Stomach (tissue), 9 donors: Measurements from ENCODE around the gene PLXNB2. TPM values are rescaled to one million over a fixed set of nuclear protein-coding genes. Genes with fewer than 3 reads are reported as not detected.
"Not testable (repeated sequence)": the region's sequence is repeated elsewhere in the genome, so short reads cannot be mapped to it uniquely, and the experiment has no call there.

Source experiments
- DNase-seq, 2 donors: peaks; one replicate each; pipeline versions ENCODE4 v3.0.0 to v3.0.0-alpha.2; 2013 to 2019
- H3K27ac ChIP-seq, 5 donors: fragments of 200-600 bp in 4 of 5; sonication (generic) in 4 of 5; one replicate each; pipeline ENCODE4 v1.5.1; 2013 to 2019; ENCODE audit warnings: mild to moderate bottlenecking in 1 of 5, moderate library complexity in 1 of 5
- H3K27me3 ChIP-seq, 3 donors: fragments of 200-600 bp; sonication (generic); one replicate each; pipeline ENCODE4 v1.5.1; 2017 to 2019; ENCODE audit warnings: mixed run types in 1 of 3
- H3K36me3 ChIP-seq, 4 donors: fragments of 200-600 bp; sonication (generic); 1 replicate in 3 of 4; 2 replicates in 1 of 4; pipeline ENCODE4 v1.5.1; 2016 to 2019
- H3K4me1 ChIP-seq, 4 donors: fragments of 200-600 bp; sonication (generic); one replicate each; pipeline ENCODE4 v1.5.1; 2016 to 2019
- H3K4me3 ChIP-seq, 4 donors: fragments of 200-600 bp; sonication (generic) in 3 of 4; one replicate each; pipeline ENCODE4 v1.5.1; 2016 to 2019; ENCODE audit warnings: mild to moderate bottlenecking in 1 of 4
- H3K9me3 ChIP-seq, 4 donors: fragments of 200-600 bp; sonication (generic); one replicate each; pipeline ENCODE4 v1.5.1; 2016 to 2019
- CTCF ChIP-seq, 7 experiments: fragments of 450-650 bp in 4 of 7; fragments of 200-600 bp in 3 of 7; sonication (generic) in 3 of 7; IDR thresholded peaks; one replicate each; pipeline ENCODE4 v1.5.1; 2016 to 2019; ENCODE audit warnings: antibody characterized with exemption in 7 of 7, control low read depth in 2 of 7, mild to moderate bottlenecking in 1 of 7
- EP300 ChIP-seq: sonication (generic); formaldehyde crosslinking; IDR thresholded peaks from one replicate; pipeline ENCODE4 v1.6.1; 2017; ENCODE audit warnings: antibody characterized with exemption
- POLR2A ChIP-seq, 4 donors: fragments of 450-650 bp; IDR thresholded peaks; one replicate each; pipeline ENCODE4 v1.6.1; 2016; ENCODE audit warnings: antibody characterized with exemption in 4 of 4, control low read depth in 2 of 4, mild to moderate bottlenecking in 1 of 4, moderate library complexity in 1 of 4
- POLR2AphosphoS5 ChIP-seq, 3 donors: sonication (generic); formaldehyde crosslinking; IDR thresholded peaks; one replicate each; pipeline ENCODE4 v1.6.1; 2016; ENCODE audit warnings: antibody characterized with exemption in 3 of 3
- WGBS, 5 donors: extraction: QIAGEN DNeasy Blood & Tissue Kit in 3 of 5; methylation state at CpG; one replicate each; pipeline versions ENCODE4 v1.1.5 to v1.1.7; 2013 to 2018; 5-methylcytosine and 5-hydroxymethylcytosine counted together
- intact Hi-C: fragments of 100-400 bp; cut with DNase I; formaldehyde crosslinking; loops from one replicate; pipeline ENCODE4 v1.15.1; 2023; ENCODE audit warnings: low total_unique reads
- polyA plus RNA-seq, 3 donors: library from polyadenylated mRNA; stranded (reverse); fragments of 200-250 nt; gene quantifications; one replicate each; pipeline ENCODE4 v1.2.3, GENCODE V29; 2013
- total RNA-seq, 5 donors: library from RNA; depleted of rRNA; stranded (reverse); fragments of >200 nt; gene quantifications; one replicate each; pipeline versions ENCODE4 v1.1.0 to v1.2.3, GENCODE V29; 2014 to 2016
- donor health status: healthy with polysubstance abuse.
- donor health status: Bipolar disorder and iron deficiency.
- donor health status: healthy.

PLXNB2 gene
- total and polyA plus RNA-seq, 8 donors: 50.3 to 648 (median 269) TPM

- H3K27ac ChIP-seq: no peak overlapping the region
- H3K4me3 ChIP-seq: no peak overlapping the region
- intact Hi-C loops: loop anchor here (5.0 kb wide), 1 partner anchor 62 kb away; no protein-coding TSS in a partner anchor
- no peaks in the 10 kb centered on the region for H3K9me3 ChIP-seq
- no peaks in the 10 kb centered on the region for H3K27me3 ChIP-seq
- 92 to 99% (median 98%) methylated on average over 4 of the region's 4 CpGs for WGBS, 5 donors
- no peak for DNase-seq
- H3K36me3 ChIP-seq: no peaks in the 10 kb centered on the region
- peaks cover 0 to 12% (median 11%) of the 10 kb centered on the region in 4 donors for H3K4me1 ChIP-seq
- no peak for TF ChIP-seq POLR2AphosphoS5 (IDR thresholded peaks at IDR 0.05)
- TF ChIP-seq EP300: no peak
- TF ChIP-seq CTCF (IDR thresholded peaks at IDR 0.05): no peak
- no peak for TF ChIP-seq POLR2A (IDR thresholded peaks at IDR 0.05)
Measured at GRCh38 chr22:50338860-50339462, 31.5 kb upstream of the PLXNB2 start.

DNA sequence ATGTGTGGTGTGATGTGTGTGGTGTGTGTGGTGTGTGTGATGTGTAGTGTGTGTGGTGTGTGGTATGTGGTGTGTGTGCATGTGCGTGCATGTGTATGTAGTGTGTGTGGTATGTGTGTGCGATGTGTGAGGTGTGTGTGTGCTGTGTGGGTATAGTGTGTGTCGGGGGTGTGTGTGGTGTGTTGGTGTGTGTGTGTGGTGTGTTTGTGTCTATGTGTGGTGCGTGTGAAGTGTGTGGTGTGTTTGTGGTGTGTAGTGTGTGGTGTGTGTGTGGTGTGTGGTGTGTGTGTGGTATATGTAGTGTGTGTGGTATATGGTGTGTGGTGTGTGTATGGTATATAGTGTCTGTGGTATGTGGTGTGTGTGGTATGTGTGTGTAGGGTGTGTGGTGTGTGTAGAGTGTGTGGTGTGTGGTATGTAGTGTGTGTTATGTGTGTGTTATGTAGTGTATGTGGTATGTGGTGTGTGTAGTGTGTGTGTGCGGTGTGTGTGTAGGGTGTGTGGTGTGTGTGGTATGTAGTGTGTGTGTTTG lies 30.7 kb upstream of the PLXNB2 start:
- DNase-seq: no peak
- 90 to 99% (median 96%) methylated on average over 5 of the region's 5 CpGs for WGBS, 5 donors
- TF ChIP-seq POLR2AphosphoS5 (IDR thresholded peaks at IDR 0.05): no peak
- no peak for TF ChIP-seq POLR2A (IDR thresholded peaks at IDR 0.05)
- TF ChIP-seq EP300: no peak
- no peak for TF ChIP-seq CTCF (IDR thresholded peaks at IDR 0.05)
- intact Hi-C loops: loop anchor here (5.0 kb wide), 1 partner anchor 61 kb away; no protein-coding TSS in a partner anchor
- Histone ChIP-seq H3K27ac (no peak overlapping the region), H3K4me3 (no peak overlapping the region), H3K9me3 (no peaks in the 10 kb centered on the region), H3K4me1 (peaks cover 0 to 12% (median 11%) of the 10 kb centered on the region in 4 donors), H3K36me3 (no peaks in the 10 kb centered on the region), H3K27me3 (no peaks in the 10 kb centered on the region)

DNA sequence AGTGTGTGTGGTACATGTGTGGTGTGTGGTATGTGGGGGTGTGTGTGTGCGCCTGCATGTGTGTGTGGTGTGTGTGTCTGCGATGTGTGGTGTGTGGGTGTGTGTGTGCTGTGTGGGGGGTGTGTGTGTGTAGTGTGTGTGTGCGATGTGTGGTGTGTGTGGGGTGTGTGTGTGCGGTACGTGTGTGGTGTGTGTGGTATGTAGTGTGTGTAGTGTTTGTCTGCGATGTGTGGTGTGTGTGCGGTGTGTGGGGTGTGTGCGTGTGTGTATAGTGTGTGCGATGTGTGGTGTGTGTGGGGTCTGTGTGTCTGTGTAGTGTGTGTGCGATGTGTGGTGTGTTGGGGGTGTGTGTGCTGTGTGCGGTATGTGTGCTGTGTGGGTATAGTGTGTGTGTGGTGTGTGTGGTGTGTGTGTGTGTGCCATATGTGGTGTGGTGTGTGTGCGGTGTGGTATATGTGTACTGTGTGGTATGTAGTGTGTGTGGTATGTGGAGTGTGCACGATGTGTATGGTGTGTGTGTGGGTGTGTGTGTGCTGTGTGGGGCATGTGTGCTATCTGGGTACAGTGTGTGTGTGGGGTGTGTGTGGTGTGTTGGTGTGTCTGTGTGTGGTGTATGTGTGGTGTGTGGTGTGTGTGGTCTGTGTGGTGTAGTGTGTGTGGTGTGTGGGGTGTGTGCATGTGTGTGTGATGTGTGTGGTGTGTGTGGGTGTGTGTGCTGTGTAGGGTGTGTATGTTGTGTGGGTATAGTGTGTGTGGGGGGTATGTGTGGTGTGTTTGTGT lies 30.0 kb upstream of the PLXNB2 start:
- intact Hi-C loops: loop anchor here (5.0 kb wide), 1 partner anchor 60 kb away; no protein-coding TSS in a partner anchor
- peaks cover 0 to 7% (median 6%) of the 10 kb centered on the region in 4 donors for H3K4me1 ChIP-seq
- H3K27me3 ChIP-seq: no peaks in the 10 kb centered on the region
- WGBS, 5 donors: 95 to 97% (median 96%) methylated on average over 13 of the region's 13 CpGs
- no peaks in the 10 kb centered on the region for H3K36me3 ChIP-seq
- H3K27ac ChIP-seq: no peak overlapping the region
- TF ChIP-seq POLR2A (IDR thresholded peaks at IDR 0.05) (no peak), CTCF (IDR thresholded peaks at IDR 0.05) (no peak), POLR2AphosphoS5 (IDR thresholded peaks at IDR 0.05) (no peak), EP300 (no peak)
- no peak overlapping the region for H3K4me3 ChIP-seq
- DNase-seq: no peak
- no peaks in the 10 kb centered on the region for H3K9me3 ChIP-seq

- intact Hi-C loops, H3K9me3 ChIP-seq, H3K4me3 ChIP-seq, DNase-seq, H3K27me3 ChIP-seq, H3K36me3 ChIP-seq: not testable (repeated sequence)
- 61 to 72% (median 64%) methylated on average over 5 of the region's 5 CpGs for WGBS, 5 donors
- peak overlapping the region in 1 of 5 donors; percentile 46 for H3K27ac ChIP-seq
- peaks cover 0 to 12% (median 0%) of the 10 kb centered on the region in 4 donors for H3K4me1 ChIP-seq
Measured at GRCh38 chr22:50334433-50334832, 27.0 kb upstream of the PLXNB2 start.
